ENCODE results near the gene PRPF6.

PRPF6 gene

DNA sequence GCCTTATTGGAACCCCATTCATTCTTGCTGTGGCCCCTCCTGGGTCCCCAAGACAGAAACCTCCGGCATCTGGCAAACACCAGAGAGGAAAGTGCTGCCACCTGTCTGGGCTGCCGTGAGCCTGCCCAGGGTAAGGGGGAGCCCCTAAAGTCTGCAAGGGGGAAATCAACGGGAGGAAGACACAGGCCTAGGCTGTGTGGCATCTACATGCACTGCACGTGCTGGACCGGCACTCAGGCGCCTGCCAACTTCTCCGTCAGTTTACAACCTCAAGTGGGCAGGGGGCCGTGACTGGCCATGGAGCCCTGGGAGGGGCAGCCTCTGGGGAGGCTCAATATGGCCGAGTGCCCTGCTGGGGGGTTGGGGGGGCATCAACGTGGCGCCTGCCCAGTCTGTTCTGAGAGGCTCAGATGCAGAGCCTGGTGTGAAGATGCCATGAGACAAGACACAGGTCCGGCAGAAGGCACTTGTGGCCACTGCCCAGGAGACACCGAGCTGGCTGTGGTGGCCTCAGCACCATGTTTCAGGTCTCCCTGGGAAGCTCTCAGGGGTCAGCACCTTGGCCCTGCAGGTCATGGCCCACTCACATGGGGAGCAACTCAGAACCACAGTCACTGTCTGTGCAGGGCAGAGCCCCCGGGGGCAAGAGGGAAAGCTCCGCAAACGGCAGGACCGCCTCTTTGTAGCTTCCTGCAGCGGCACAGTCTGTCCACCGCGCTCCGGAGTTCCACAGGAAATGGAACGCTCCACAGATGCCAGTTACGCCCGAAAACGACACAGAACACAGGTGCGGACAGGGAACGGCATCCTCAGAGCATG is 33.1 kb upstream of the PRPF6 start:
- peaks cover 65% of the 10 kb centered on the region for H3K79me2 ChIP-seq (ENCODE audit: insufficient read depth, low read length)
- no peak overlapping the region for H2AFZ ChIP-seq (ENCODE audit: low read length)
- H3K27me3 ChIP-seq (ENCODE audit: insufficient read depth, low read length, poor library complexity, severe bottlenecking): no peaks in the 10 kb centered on the region
- TF ChIP-seq, protein P1, sequence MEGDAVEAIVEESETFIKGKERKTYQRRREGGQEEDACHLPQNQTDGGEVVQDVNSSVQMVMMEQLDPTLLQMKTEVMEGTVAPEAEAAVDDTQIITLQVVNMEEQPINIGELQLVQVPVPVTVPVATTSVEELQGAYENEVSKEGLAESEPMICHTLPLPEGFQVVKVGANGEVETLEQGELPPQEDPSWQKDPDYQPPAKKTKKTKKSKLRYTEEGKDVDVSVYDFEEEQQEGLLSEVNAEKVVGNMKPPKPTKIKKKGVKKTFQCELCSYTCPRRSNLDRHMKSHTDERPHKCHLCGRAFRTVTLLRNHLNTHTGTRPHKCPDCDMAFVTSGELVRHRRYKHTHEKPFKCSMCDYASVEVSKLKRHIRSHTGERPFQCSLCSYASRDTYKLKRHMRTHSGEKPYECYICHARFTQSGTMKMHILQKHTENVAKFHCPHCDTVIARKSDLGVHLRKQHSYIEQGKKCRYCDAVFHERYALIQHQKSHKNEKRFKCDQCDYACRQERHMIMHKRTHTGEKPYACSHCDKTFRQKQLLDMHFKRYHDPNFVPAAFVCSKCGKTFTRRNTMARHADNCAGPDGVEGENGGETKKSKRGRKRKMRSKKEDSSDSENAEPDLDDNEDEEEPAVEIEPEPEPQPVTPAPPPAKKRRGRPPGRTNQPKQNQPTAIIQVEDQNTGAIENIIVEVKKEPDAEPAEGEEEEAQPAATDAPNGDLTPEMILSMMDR (conservative IDR thresholded peaks at IDR 0.05; ENCODE audit: low read length): no peak
- no peak for TF ChIP-seq EZH2phosphoT487 (IDR thresholded peaks at IDR 0.05; ENCODE audit: borderline replicate concordance)
- H3K9me2 ChIP-seq (replicated peaks; ENCODE audit: low read depth, low read length): no peaks in the 10 kb centered on the region
- H3K4me1 ChIP-seq (ENCODE audit: insufficient read depth, low read length, poor library complexity, severe bottlenecking): peaks cover 22% of the 10 kb centered on the region
- peaks cover 14% of the 10 kb centered on the region for H3F3A ChIP-seq (ENCODE audit: low read depth)
- peaks cover 65% of the 10 kb centered on the region for H4K20me1 ChIP-seq (ENCODE audit: insufficient read depth, low read length, poor library complexity, severe bottlenecking)
- peaks cover 34% of the 10 kb centered on the region; the same call in 1 of the 2 replicates for H3K36me3 ChIP-seq (ENCODE audit: insufficient read depth, low read length)
- H3K9me3 ChIP-seq (ENCODE audit: insufficient read depth, low read depth, low read length): no peaks in the 10 kb centered on the region
- no peak overlapping the region for H3K4me3 ChIP-seq (ENCODE audit: low read length, poor library complexity, severe bottlenecking)
- H3K9ac ChIP-seq (ENCODE audit: low read depth, low read length, poor library complexity, severe bottlenecking): no peak overlapping the region
- no peak overlapping the region for H3K4me2 ChIP-seq (ENCODE audit: low read depth, low read length, poor library complexity, severe bottlenecking)

DNA sequence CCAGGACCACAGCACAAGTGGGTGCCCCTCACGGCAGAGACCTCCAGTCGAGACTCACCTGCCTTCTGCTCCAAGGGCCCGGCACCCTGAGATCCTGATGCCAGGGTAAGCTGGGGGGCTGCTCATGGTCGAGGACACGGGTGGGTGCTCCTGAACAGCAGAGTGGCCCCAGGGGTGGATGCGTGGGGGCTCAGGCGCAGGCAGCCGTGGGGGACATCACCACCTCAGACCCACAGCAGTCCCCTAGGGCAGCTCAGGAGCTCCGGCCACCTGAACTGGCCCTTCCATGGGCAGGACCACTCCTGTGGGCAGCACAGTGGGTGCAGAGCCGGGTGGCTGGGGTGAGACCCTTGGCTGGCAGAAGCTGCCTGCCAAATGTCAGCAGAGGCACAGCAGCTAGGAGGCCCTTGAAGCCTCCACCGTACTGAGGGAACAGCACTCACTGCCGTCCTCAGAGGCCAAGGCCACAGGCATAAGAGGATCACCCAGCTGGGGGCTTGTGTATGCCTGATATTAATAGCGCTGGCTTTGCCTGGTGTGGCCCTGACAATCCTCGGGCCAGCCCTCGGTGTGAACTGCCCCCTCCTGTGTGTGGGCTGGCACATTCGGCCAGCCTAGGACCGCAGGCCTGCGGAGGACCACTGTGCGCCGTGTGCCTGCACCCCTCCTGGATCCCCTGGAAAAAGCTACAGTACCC is 30.1 kb upstream of the PRPF6 start:
- H3K79me2 ChIP-seq (ENCODE audit: insufficient read depth, low read length): peaks cover 96% of the 10 kb centered on the region
- no peak overlapping the region for H3K4me3 ChIP-seq (ENCODE audit: low read length, poor library complexity, severe bottlenecking)
- H3K9me2 ChIP-seq (replicated peaks; ENCODE audit: low read depth, low read length): no peaks in the 10 kb centered on the region
- H4K20me1 ChIP-seq (ENCODE audit: insufficient read depth, low read length, poor library complexity, severe bottlenecking): peaks cover 86% of the 10 kb centered on the region
- H3F3A ChIP-seq (ENCODE audit: low read depth): peaks cover 14% of the 10 kb centered on the region
- H3K9ac ChIP-seq (ENCODE audit: low read depth, low read length, poor library complexity, severe bottlenecking): no peak overlapping the region
- no peak for TF ChIP-seq EZH2phosphoT487 (IDR thresholded peaks at IDR 0.05; ENCODE audit: borderline replicate concordance)
- TF ChIP-seq, protein P1 (conservative IDR thresholded peaks at IDR 0.05; ENCODE audit: low read length): no peak
- H3K4me2 ChIP-seq (ENCODE audit: low read depth, low read length, poor library complexity, severe bottlenecking): peak overlapping the region; percentile 12
- peaks cover 41% of the 10 kb centered on the region for H3K4me1 ChIP-seq (ENCODE audit: insufficient read depth, low read length, poor library complexity, severe bottlenecking)
- H3K9me3 ChIP-seq (ENCODE audit: insufficient read depth, low read depth, low read length): no peaks in the 10 kb centered on the region
- H2AFZ ChIP-seq (ENCODE audit: low read length): no peak overlapping the region
- no peaks in the 10 kb centered on the region for H3K27me3 ChIP-seq (ENCODE audit: insufficient read depth, low read length, poor library complexity, severe bottlenecking)
- H3K36me3 ChIP-seq (ENCODE audit: insufficient read depth, low read length): peaks cover 4% of the 10 kb centered on the region; the same call in 1 of the 2 replicates

DNA sequence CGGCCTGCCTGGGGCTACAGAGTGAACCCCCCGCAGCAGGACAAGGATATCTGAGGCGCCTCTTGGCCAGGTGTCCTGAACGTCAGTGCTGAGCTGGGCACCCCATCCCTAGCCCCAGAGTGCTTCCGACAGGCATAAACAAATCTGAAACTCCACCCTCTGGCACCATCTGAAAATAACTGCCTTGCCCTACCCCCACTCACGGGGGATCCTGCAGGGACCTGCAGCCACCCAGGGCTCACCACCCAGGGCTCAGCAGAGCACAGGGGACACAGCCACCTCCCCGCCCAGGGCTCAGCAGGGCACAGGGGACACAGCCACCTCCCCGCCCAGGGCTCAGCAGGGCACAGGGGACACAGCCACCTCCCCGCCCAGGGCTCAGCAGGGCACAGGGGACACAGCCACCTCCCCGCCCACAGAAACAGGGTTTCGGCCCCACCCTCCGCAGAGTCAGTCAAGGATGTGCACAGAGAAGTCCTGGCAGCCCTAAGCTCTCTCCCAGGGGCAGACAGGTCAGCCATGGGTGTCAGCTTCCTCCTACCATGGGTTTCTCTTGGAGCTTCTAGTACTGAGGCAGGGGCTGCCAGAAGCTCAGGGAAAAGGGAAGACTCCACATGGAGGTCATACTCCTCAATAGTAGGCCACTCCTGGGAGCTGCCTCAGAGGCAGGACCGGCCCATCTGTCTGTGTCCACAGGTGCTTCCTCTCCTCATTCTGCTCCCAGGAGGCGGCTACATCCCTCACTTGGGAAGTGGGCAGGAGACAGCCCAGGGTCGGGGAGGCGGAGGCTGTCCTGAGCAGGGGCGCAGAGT is 29.3 kb upstream of the PRPF6 start:
- H2AFZ ChIP-seq (ENCODE audit: low read length): no peak overlapping the region
- peaks cover 41% of the 10 kb centered on the region for H3K4me1 ChIP-seq (ENCODE audit: insufficient read depth, low read length, poor library complexity, severe bottlenecking)
- peak overlapping the region; percentile 49 for H3K4me2 ChIP-seq (ENCODE audit: low read depth, low read length, poor library complexity, severe bottlenecking)
- H3K9ac ChIP-seq (ENCODE audit: low read depth, low read length, poor library complexity, severe bottlenecking): no peak overlapping the region
- H3K79me2 ChIP-seq (ENCODE audit: insufficient read depth, low read length): peaks cover 95% of the 10 kb centered on the region
- peaks cover 14% of the 10 kb centered on the region for H3F3A ChIP-seq (ENCODE audit: low read depth)
- H3K4me3 ChIP-seq (ENCODE audit: low read length, poor library complexity, severe bottlenecking): no peak overlapping the region
- H3K9me3 ChIP-seq (ENCODE audit: insufficient read depth, low read depth, low read length): no peaks in the 10 kb centered on the region
- H4K20me1 ChIP-seq (ENCODE audit: insufficient read depth, low read length, poor library complexity, severe bottlenecking): peaks cover 80% of the 10 kb centered on the region
- no peaks in the 10 kb centered on the region for H3K27me3 ChIP-seq (ENCODE audit: insufficient read depth, low read length, poor library complexity, severe bottlenecking)
- no peaks in the 10 kb centered on the region for H3K36me3 ChIP-seq (ENCODE audit: insufficient read depth, low read length)
- TF ChIP-seq, protein P1 (conservative IDR thresholded peaks at IDR 0.05; ENCODE audit: low read length): no peak
- no peak for TF ChIP-seq EZH2phosphoT487 (IDR thresholded peaks at IDR 0.05; ENCODE audit: borderline replicate concordance)
- H3K9me2 ChIP-seq (replicated peaks; ENCODE audit: low read depth, low read length): no peaks in the 10 kb centered on the region

All from Loucy (cell line).